K562 (cell line): ENCODE results near the gene TGFA. TPM values are rescaled to one million over a fixed set of nuclear protein-coding genes. Genes with fewer than 3 reads are reported as not detected.

Experiments used
- ATAC-seq: fragments of 200-7000 bp; cut with Tn5 transposase; 3 replicates; pipeline ENCODE4 v1.9.1; 2020; ENCODE audit warnings: moderate library complexity
- BruUV-seq: library from RNA; stranded (reverse); fragments of 400-500 nt; replicated peaks from 2 replicates; lab custom pipeline; 2021; lab: Mats Ljungman, UMichigan
- CTCF ChIA-PET: fragments of 300-600 bp; formaldehyde crosslinking; extraction: SDS; loops from one replicate; lab custom pipeline; 2021; ENCODE audit warnings: low intra/inter-chr PET ratio; lab: Yijun Ruan, JAX
- POLR2A ChIA-PET: fragments of 300-600, 350-650 bp; sonication (Branson Sonifier 250); formaldehyde crosslinking; extraction: SDS; loops from one replicate; lab custom pipeline; 2021; ENCODE audit warnings: antibody characterized with exemption, inconsistent platforms; lab: Yijun Ruan, JAX
- DNase-seq, 4 experiments: peaks; one replicate each; pipeline versions ENCODE4 v3.0.0 to v3.0.0-alpha.2; 2011 to 2018; ENCODE audit warnings: low spot score in 3 of 4, mixed read lengths in 3 of 4; ENCODE audit errors: extremely low read depth in 1 of 4
- FAIRE-seq: peaks from 2 replicates; lab custom pipeline; 2011; peaks lifted over from hg19 to GRCh38; lab: Jason Lieb, UNC
- H2AFZ ChIP-seq: 2 replicates; pipeline ENCODE4 v1.6.0; 2011; ENCODE audit warnings: low read depth, low read length, control low read depth, inconsistent platforms
- H3K27ac ChIP-seq: fragments of 200-600 bp; 3 replicates; pipeline ENCODE4 v1.8.0; 2011; ENCODE audit warnings: low read depth, mild to moderate bottlenecking, control low read depth, inconsistent platforms, low read length, moderate library complexity, mixed read lengths; ENCODE audit errors: extremely low read depth
- H3K27me3 ChIP-seq, 2 experiments: fragments of 300-600 bp in 1 of 2; 2 replicates in 1 of 2; 3 replicates in 1 of 2; pipeline versions ENCODE4 v1.6.0 to v1.8.0; 2011; ENCODE audit warnings: inconsistent platforms in 2 of 2, low read length in 2 of 2, mild to moderate bottlenecking in 1 of 2, mixed read lengths in 1 of 2, moderate library complexity in 1 of 2; ENCODE audit not compliant: control insufficient read depth in 2 of 2, insufficient read depth in 2 of 2
- H3K36me3 ChIP-seq: fragments of 300-600 bp; 3 replicates; pipeline ENCODE4 v1.8.0; 2011; ENCODE audit warnings: mild to moderate bottlenecking, low read length, inconsistent platforms; ENCODE audit not compliant: control insufficient read depth, insufficient read depth
- H3K4me1 ChIP-seq, 2 experiments: fragments of 200-600 bp in 1 of 2; replicated peaks in 1 of 2; 2 replicates in 1 of 2; 3 replicates in 1 of 2; pipeline versions ENCODE4 v1.5.1 to v1.8.0; 2011; ENCODE audit warnings: inconsistent platforms in 2 of 2, low read length in 2 of 2, mild to moderate bottlenecking in 1 of 2, mixed read lengths in 1 of 2, moderate library complexity in 1 of 2; ENCODE audit not compliant: control insufficient read depth in 2 of 2, insufficient read depth in 2 of 2
- H3K4me2 ChIP-seq: 2 replicates; pipeline ENCODE4 v1.6.1; 2011; ENCODE audit warnings: low read length, control low read depth, inconsistent platforms, mixed read lengths; ENCODE audit not compliant: insufficient read depth
- H3K4me3 ChIP-seq: fragments of 200-600 bp; sonication (generic), shearing (Covaris generic); 2 replicates; pipeline ENCODE4 v1.5.1; 2016; ENCODE audit warnings: control low read depth, inconsistent platforms
- H3K79me2 ChIP-seq: fragments of 200-600 bp; 3 replicates; pipeline ENCODE4 v1.8.0; 2011; ENCODE audit warnings: low read length, inconsistent platforms; ENCODE audit not compliant: control insufficient read depth, insufficient read depth
- H3K9ac ChIP-seq, 2 experiments: 2 replicates each; pipeline versions ENCODE4 v1.6.0 to v1.6.1; 2011; ENCODE audit warnings: low read depth in 2 of 2, low read length in 2 of 2, control low read depth in 1 of 2, inconsistent platforms in 1 of 2, mild to moderate bottlenecking in 1 of 2, mixed read lengths in 1 of 2; ENCODE audit not compliant: insufficient read depth in 1 of 2
- H3K9me1 ChIP-seq: one replicate; pipeline ENCODE4 v1.6.0; 2011; ENCODE audit warnings: inconsistent platforms, mild to moderate bottlenecking, low read length, moderate library complexity; ENCODE audit not compliant: control insufficient read depth, insufficient read depth
- H3K9me3 ChIP-seq: replicated peaks from 2 replicates; pipeline ENCODE4 v1.5.1; 2011; ENCODE audit warnings: low read depth, low read length, inconsistent platforms; ENCODE audit not compliant: control insufficient read depth, insufficient read depth
- H4K20me1 ChIP-seq: replicated peaks from 2 replicates; pipeline ENCODE4 v1.6.1; 2011; ENCODE audit warnings: low read length, inconsistent platforms, mixed read lengths; ENCODE audit not compliant: control insufficient read depth, insufficient read depth
- ZNF431 ChIP-seq: sonication (generic); formaldehyde crosslinking; IDR thresholded peaks from 2 replicates; pipeline ENCODE4 v1.8.0; 2022; ENCODE audit warnings: mild to moderate bottlenecking, missing genetic modification reagents
- ZNF75A ChIP-seq: fragments of 450-650 bp; formaldehyde crosslinking; IDR thresholded peaks from 2 replicates; pipeline ENCODE4 v1.4.0; 2020; ENCODE audit warnings: mild to moderate bottlenecking
- WGBS: fragments of 100-300 bp; shearing (Covaris generic); methylation state at CpG from one replicate; pipeline ENCODE4 v1.1.6; 2016; ENCODE audit warnings: low coverage, mixed read lengths; ENCODE audit not compliant: insufficient coverage; ENCODE audit errors: missing lambda C conversion rate; 5-methylcytosine and 5-hydroxymethylcytosine counted together
- in situ Hi-C: fragments of 300-500 bp; cut with MboI; formaldehyde crosslinking; loops from 4 replicates; pipeline ENCODE4 v1.15.0; 2018; ENCODE audit warnings: inconsistent platforms, mixed read lengths
- intact Hi-C: fragments of 100-400 bp; cut with micrococcal nuclease; formaldehyde crosslinking; loops from 2 replicates; pipeline ENCODE4 v1.14.2; 2022
- polyA plus RNA-seq, 8 experiments: library from polyadenylated mRNA; depleted of rRNA in 4 of 8; stranded (reverse) in 5 of 8; unstranded in 3 of 8; fragments of >200 nt; fragmentation: Nextera tagmentation in 2 of 8; fragmentation: Illumina TruSeq in 1 of 8; extraction: Ambion mirVana in 2 of 8; extraction: Trizol in 1 of 8; gene quantifications; 2 replicates each; pipeline versions ENCODE4 v1.2.1 to v1.2.3, GENCODE V29; 2011 to 2014; ENCODE audit warnings: inconsistent platforms in 1 of 8, missing spikeins in 1 of 8
- total RNA-seq, 7 experiments: library from RNA; depleted of rRNA in 6 of 7; stranded (reverse); fragments of >200 nt in 6 of 7; fragmentation: Illumina TruSeq in 2 of 7; extraction: Trizol in 2 of 7; gene quantifications; 2 replicates each; pipeline versions ENCODE4 v1.2.1 to v1.2.3, GENCODE V29; 2011 to 2021; ENCODE audit warnings: low replicate concordance in 1 of 7
- TF ChIP-seq, protein P1 (sequence below), 3 experiments: fragments of 200-800 bp in 1 of 3; sonication (Bioruptor generic) in 1 of 3; sonication (generic) in 1 of 3; formaldehyde crosslinking in 1 of 3; IDR thresholded peaks; 2 replicates each; pipeline versions ENCODE4 v1.6.1 to v1.8.0; 2016 to 2022; ENCODE audit warnings: mild to moderate bottlenecking in 2 of 3, missing compliant biosample characterization in 2 of 3, missing genetic modification characterization in 2 of 3, missing genetic modification reagents in 1 of 3

TGFA gene
- total and polyA plus RNA-seq, 9 of the 15 experiments (the other 6 are each of a cell fraction or from before 2014, with no cell fraction given): not detected

DNA sequence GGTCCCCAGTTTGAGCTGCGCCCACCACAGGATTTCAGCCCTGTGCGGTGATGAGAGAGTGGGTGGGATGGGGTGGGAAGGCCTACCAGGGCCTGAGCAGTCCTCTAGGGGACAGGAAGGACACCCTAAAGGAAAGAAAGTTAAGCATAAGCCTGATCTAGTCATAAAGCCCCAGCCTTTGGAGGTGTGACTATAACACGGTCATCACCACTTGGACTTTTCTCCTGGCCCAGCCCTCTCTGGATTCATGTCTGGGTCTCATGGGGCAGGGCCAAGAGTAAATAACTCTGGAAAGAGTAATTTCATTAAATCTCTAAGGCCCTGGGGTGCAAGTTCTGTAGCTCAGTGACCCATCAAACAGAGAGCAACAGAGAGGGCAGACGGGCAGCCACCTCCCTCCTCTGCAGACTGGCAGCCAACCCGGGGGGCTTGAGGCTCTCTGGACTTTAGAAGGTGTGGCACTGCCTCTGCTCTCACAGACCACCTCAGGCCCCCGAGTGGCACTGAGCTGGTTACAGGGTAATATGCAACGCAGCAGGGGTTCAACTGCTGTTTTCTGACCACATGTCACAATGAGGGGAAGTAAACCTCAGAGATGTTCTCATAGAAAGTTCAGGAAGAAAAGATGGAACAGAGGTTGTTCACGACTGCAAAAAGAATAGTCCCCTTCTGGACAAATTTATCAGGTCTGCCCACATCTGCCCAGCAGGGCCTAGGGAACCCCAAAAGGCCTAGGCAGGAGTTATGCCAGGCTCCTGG lies 41.5 kb downstream of the TGFA start:
- Histone ChIP-seq H3K9me1 (no peaks in the 10 kb centered on the region), H3K9me3 (no peaks in the 10 kb centered on the region), H4K20me1 (no peaks in the 10 kb centered on the region), H3K4me3 (no peak overlapping the region), H2AFZ (no peak overlapping the region), H3K27ac (no peak overlapping the region), H3K4me2 (no peak overlapping the region), H3K36me3 (no peaks in the 10 kb centered on the region), H3K79me2 (no peaks in the 10 kb centered on the region), H3K4me1 (0 out of 5 replicates have a peak, but pooled peaks cover 0 to 2% of the 10 kb centered on the region in 2 experiments), H3K9ac (no peak overlapping the region), H3K27me3 (peaks cover 0 to 40% of the 10 kb centered on the region in 2 experiments; a peak in 4 of 5 replicates)
- no peak for ATAC-seq
- CTCF ChIA-PET: no interaction called here
- TF ChIP-seq ZNF75A (CRISPR knock-in tag) (no peak), ZNF431 (CRISPR knock-in tag) (no peak)
- TF ChIP-seq, protein P1, sequence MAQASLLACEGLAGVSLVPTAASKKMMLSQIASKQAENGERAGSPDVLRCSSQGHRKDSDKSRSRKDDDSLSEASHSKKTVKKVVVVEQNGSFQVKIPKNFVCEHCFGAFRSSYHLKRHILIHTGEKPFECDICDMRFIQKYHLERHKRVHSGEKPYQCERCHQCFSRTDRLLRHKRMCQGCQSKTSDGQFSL (CRISPR knock-in tag; IDR thresholded peaks at IDR 0.05): no peak
- TF ChIP-seq, protein P1 (tag; IDR thresholded peaks at IDR 0.05): no peak
- no TSS peak for BruUV-seq
- DNase-seq: no peak
- in situ Hi-C loops (no loop called here), intact Hi-C loops (no loop called here)
- POLR2A ChIA-PET: no interaction called here
- no peak for FAIRE-seq
- WGBS: 0% methylated on average over 8 of the region's 8 CpGs
